ENCODE results near the gene MOGAT2.
"Not testable (repeated sequence)": the region's sequence is repeated elsewhere in the genome, so short reads cannot be mapped to it uniquely, and the experiment has no call there.

DNA sequence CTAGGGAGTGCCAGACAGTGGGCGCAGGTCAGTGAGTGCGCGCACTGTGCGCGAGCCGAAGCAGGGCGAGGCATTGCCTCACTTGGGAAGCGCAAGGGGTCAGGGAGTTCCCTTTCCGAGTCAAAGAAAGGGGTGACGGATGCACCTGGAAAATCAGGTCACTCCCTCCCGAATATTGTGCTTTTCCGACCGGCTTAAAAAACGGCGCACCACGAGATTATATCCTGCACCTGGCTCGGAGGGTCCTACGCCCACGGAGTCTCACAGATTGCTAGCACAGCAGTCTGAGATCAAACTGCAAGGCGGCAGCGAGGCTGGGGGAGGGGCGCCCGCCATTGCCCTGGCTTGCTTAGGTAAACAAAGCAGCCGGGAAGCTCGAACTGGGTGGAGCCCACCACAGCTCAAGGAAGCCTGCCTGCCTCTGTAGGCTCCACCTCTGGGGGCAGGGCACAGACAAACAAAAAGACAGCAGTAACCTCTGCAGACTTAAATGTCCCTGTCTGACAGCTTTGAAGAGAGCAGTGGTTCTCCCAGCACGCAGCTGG is 31.2 kb downstream of the MOGAT2 start:
- not testable (repeated sequence) for TF ChIP-seq ZC3H10 (CRISPR knock-in tag; IDR thresholded peaks at IDR 0.05); OSR1 (CRISPR knock-in tag; IDR thresholded peaks at IDR 0.05); ZFP30 (CRISPR knock-in tag; IDR thresholded peaks at IDR 0.05); ZNF70 (CRISPR knock-in tag; IDR thresholded peaks at IDR 0.05); ARNTL (CRISPR knock-in tag; IDR thresholded peaks at IDR 0.05; ENCODE audit: borderline replicate concordance, low read depth); CSDC2 (CRISPR knock-in tag; IDR thresholded peaks at IDR 0.05); RARB (CRISPR knock-in tag; IDR thresholded peaks at IDR 0.05); ZFP3 (CRISPR knock-in tag; IDR thresholded peaks at IDR 0.05); ESRRG (CRISPR knock-in tag; IDR thresholded peaks at IDR 0.05)
- TF ChIP-seq, protein P1, sequence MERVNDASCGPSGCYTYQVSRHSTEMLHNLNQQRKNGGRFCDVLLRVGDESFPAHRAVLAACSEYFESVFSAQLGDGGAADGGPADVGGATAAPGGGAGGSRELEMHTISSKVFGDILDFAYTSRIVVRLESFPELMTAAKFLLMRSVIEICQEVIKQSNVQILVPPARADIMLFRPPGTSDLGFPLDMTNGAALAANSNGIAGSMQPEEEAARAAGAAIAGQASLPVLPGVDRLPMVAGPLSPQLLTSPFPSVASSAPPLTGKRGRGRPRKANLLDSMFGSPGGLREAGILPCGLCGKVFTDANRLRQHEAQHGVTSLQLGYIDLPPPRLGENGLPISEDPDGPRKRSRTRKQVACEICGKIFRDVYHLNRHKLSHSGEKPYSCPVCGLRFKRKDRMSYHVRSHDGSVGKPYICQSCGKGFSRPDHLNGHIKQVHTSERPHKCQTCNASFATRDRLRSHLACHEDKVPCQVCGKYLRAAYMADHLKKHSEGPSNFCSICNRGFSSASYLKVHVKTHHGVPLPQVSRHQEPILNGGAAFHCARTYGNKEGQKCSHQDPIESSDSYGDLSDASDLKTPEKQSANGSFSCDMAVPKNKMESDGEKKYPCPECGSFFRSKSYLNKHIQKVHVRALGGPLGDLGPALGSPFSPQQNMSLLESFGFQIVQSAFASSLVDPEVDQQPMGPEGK (CRISPR knock-in tag; IDR thresholded peaks at IDR 0.05; ENCODE audit: borderline replicate concordance), result not testable (repeated sequence)
- TF ChIP-seq, protein P2, sequence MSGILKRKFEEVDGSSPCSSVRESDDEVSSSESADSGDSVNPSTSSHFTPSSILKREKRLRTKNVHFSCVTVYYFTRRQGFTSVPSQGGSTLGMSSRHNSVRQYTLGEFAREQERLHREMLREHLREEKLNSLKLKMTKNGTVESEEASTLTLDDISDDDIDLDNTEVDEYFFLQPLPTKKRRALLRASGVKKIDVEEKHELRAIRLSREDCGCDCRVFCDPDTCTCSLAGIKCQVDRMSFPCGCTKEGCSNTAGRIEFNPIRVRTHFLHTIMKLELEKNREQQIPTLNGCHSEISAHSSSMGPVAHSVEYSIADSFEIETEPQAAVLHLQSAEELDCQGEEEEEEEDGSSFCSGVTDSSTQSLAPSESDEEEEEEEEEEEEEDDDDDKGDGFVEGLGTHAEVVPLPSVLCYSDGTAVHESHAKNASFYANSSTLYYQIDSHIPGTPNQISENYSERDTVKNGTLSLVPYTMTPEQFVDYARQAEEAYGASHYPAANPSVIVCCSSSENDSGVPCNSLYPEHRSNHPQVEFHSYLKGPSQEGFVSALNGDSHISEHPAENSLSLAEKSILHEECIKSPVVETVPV (CRISPR knock-in tag; IDR thresholded peaks at IDR 0.05), result not testable (repeated sequence)
- TF ChIP-seq, protein P3, sequence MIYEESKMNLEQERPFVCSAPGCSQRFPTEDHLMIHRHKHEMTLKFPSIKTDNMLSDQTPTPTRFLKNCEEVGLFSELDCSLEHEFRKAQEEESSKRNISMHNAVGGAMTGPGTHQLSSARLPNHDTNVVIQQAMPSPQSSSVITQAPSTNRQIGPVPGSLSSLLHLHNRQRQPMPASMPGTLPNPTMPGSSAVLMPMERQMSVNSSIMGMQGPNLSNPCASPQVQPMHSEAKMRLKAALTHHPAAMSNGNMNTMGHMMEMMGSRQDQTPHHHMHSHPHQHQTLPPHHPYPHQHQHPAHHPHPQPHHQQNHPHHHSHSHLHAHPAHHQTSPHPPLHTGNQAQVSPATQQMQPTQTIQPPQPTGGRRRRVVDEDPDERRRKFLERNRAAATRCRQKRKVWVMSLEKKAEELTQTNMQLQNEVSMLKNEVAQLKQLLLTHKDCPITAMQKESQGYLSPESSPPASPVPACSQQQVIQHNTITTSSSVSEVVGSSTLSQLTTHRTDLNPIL (CRISPR knock-in tag; IDR thresholded peaks at IDR 0.05; ENCODE audit: low read depth), result not testable (repeated sequence)
- TF ChIP-seq, protein P4, sequence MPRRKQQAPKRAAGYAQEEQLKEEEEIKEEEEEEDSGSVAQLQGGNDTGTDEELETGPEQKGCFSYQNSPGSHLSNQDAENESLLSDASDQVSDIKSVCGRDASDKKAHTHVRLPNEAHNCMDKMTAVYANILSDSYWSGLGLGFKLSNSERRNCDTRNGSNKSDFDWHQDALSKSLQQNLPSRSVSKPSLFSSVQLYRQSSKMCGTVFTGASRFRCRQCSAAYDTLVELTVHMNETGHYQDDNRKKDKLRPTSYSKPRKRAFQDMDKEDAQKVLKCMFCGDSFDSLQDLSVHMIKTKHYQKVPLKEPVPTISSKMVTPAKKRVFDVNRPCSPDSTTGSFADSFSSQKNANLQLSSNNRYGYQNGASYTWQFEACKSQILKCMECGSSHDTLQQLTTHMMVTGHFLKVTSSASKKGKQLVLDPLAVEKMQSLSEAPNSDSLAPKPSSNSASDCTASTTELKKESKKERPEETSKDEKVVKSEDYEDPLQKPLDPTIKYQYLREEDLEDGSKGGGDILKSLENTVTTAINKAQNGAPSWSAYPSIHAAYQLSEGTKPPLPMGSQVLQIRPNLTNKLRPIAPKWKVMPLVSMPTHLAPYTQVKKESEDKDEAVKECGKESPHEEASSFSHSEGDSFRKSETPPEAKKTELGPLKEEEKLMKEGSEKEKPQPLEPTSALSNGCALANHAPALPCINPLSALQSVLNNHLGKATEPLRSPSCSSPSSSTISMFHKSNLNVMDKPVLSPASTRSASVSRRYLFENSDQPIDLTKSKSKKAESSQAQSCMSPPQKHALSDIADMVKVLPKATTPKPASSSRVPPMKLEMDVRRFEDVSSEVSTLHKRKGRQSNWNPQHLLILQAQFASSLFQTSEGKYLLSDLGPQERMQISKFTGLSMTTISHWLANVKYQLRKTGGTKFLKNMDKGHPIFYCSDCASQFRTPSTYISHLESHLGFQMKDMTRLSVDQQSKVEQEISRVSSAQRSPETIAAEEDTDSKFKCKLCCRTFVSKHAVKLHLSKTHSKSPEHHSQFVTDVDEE (CRISPR knock-in tag; IDR thresholded peaks at IDR 0.05), result not testable (repeated sequence)

Data from SK-N-SH treated with all-trans-retinoic acid at 6 μM for 48 hours (cell line).